K562 treated with DMSO at 1 percent for 4 hours (cell line): ENCODE data around the gene SMCO4. TPM values are rescaled to one million over a fixed set of nuclear protein-coding genes. Genes with fewer than 3 reads are reported as not detected.

Source experiments
- total RNA-seq: library from RNA; unstranded; fragments of 300-600 nt; gene quantifications from 2 replicates; pipeline ENCODE4 v1.2.3, GENCODE V29; 2022; ENCODE audit not compliant: insufficient read depth

SMCO4 gene, protein sequence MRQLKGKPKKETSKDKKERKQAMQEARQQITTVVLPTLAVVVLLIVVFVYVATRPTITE
- 45.4 and 51.8 TPM in 2 replicates for total RNA-seq

DNA sequence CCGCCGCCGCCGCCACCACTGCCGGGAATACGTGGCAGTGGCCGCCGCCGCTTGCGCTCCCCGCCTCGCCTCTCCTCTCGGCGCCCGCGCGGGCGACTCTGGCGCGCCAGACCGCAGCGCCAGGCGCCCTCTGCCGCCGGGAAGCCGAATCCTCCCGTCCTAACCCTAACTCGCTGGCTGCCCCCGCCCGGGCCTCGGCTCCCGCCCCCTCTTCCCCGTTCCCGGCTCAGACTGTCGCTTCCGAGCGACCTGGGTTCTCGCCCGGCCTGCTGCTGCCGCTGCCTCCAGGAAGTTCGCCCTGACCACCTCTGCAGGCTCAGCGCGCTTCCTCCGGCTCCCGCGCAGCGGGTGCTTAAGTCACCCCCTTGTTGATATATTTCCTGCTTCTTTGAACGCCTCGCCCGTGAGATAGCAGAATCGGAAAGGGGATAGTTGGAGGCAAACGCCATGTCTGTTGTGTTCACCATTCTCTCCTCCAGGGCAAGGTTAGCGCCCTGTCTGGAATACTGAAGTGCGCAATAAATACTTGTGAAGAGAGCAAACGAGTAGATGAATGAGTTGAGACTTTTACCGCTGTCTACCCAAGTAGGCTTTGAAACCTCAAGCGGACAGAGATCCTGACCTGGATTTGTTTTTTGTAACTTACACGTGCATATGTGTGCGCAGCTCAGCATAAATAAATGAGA, at the start of gene SMCO4:
TSS of gene SMCO4 (minus strand) at position 100 of the 686 bp plus-strand sequence. CDS start 64,202 bp downstream, outside the sequence.

Other genes starting within 250 kb of the SMCO4 start
- 6.1 and 7.6 TPM in 2 replicates for gene DEUP1, start 212.6 kb downstream of the SMCO4 start, total RNA-seq
- gene CEP295, start 118.3 kb upstream of the SMCO4 start, total RNA-seq = 16.5 and 16.8 TPM in 2 replicates
- gene TAF1D, start 198.1 kb upstream of the SMCO4 start, total RNA-seq = 48.1 and 70.8 TPM in 2 replicates
- gene C11orf54, start 198.3 kb upstream of the SMCO4 start, total RNA-seq = 13.9 and 16.8 TPM in 2 replicates
- gene MED17, start 240.9 kb upstream of the SMCO4 start, total RNA-seq = 17.7 and 18.8 TPM in 2 replicates